Endodermal cell (in vitro differentiated cells): ENCODE data around the gene ACACA. TPM values are rescaled to one million over a fixed set of nuclear protein-coding genes. Genes with fewer than 3 reads are reported as not detected.

Source experiments
- DNase-seq: peaks from one replicate; pipeline ENCODE4 v3.0.0-alpha.2; 2017
- H3K27ac ChIP-seq: 2 replicates; pipeline ENCODE4 v1.5.1; 2013; ENCODE audit warnings: mild to moderate bottlenecking, low read depth, low read length, moderate library complexity
- H3K27me3 ChIP-seq: 2 replicates; pipeline ENCODE4 v1.6.1; 2013; ENCODE audit warnings: mild to moderate bottlenecking, low read length, moderate library complexity; ENCODE audit not compliant: insufficient read depth, control insufficient read depth, poor library complexity, severe bottlenecking
- H3K36me3 ChIP-seq: 2 replicates; pipeline ENCODE4 v1.7.0; 2013; ENCODE audit warnings: mild to moderate bottlenecking, low read length, moderate library complexity; ENCODE audit not compliant: control insufficient read depth, insufficient read depth
- H3K4me1 ChIP-seq: one replicate; pipeline ENCODE4 v1.7.0; 2013; ENCODE audit warnings: low read length; ENCODE audit not compliant: control insufficient read depth, insufficient read depth
- H3K4me3 ChIP-seq: 2 replicates; pipeline ENCODE4 v1.5.1; 2013; ENCODE audit warnings: mild to moderate bottlenecking, low read length, moderate library complexity
- H3K9ac ChIP-seq: 2 replicates; pipeline ENCODE4 v1.6.1; 2013; ENCODE audit warnings: mild to moderate bottlenecking, low read length, moderate library complexity; ENCODE audit not compliant: poor library complexity, severe bottlenecking; ENCODE audit errors: extremely low read depth
- H3K9me3 ChIP-seq: 2 replicates; pipeline ENCODE4 v1.6.1; 2013; ENCODE audit warnings: mild to moderate bottlenecking, low read length, moderate library complexity; ENCODE audit not compliant: control insufficient read depth
- H3K27ac Mint-ChIP-seq: 2 replicates; pipeline ENCODE4 v1.8.0; 2020; ENCODE audit warnings: mixed read lengths
- H3K27me3 Mint-ChIP-seq: 2 replicates; pipeline ENCODE4 v1.8.0; 2021; ENCODE audit warnings: mild to moderate bottlenecking, mixed read lengths; ENCODE audit not compliant: insufficient read depth
- H3K36me3 Mint-ChIP-seq: 2 replicates; pipeline ENCODE4 v1.8.0; 2020; ENCODE audit warnings: low read depth, mixed read lengths
- H3K4me1 Mint-ChIP-seq: 2 replicates; pipeline ENCODE4 v1.8.0; 2020; ENCODE audit warnings: mixed read lengths
- H3K4me3 Mint-ChIP-seq: 2 replicates; pipeline ENCODE4 v1.8.0; 2020; ENCODE audit warnings: mild to moderate bottlenecking, moderate library complexity, mixed read lengths
- H3K9me3 Mint-ChIP-seq: 2 replicates; pipeline ENCODE4 v1.8.0; 2020; ENCODE audit warnings: mild to moderate bottlenecking, mixed read lengths
- CTCF ChIP-seq: fragments of 200-600 bp; sonication (generic); conservative IDR thresholded peaks from 2 replicates; pipeline ENCODE4 v1.5.0; 2021; ENCODE audit warnings: antibody characterized with exemption, mild to moderate bottlenecking
- WGBS, 2 experiments: methylation state at CpG; one replicate each; pipeline versions ENCODE4 v1.1.5 to v1.1.7; 2013; ENCODE audit warnings: missing lambda C conversion rate in 2 of 2, mixed read lengths in 1 of 2; ENCODE audit not compliant: insufficient coverage in 1 of 2, insufficient read length in 1 of 2; 5-methylcytosine and 5-hydroxymethylcytosine counted together
- total RNA-seq, 2 donors: library from RNA; stranded (reverse); fragmentation: NEBNext Ultra II Directional in 1 of 2; extraction: Animal tissue kit (Norgen Biotek cat#: 25700) in 1 of 2; gene quantifications; 2 replicates in 1 of 2; 3 replicates in 1 of 2; pipeline ENCODE4 v1.2.1, GENCODE V29; 2021

The ACACA gene
- total RNA-seq, 2 donors from 2014 or later: 66.7 to 68.6 TPM

- WGBS, 2 experiments: 97% methylated on average over 3 of the region's 3 CpGs; no CpG with 5 or more reads in 1 of the 2 experiments
- Histone ChIP-seq H3K9ac (no peak overlapping the region), H3K36me3 (peaks cover 25% of the 10 kb centered on the region), H3K27ac (no peak overlapping the region), H3K4me3 (no peak overlapping the region), H3K9me3 (no peaks in the 10 kb centered on the region), H3K27me3 (no peaks in the 10 kb centered on the region), H3K4me1 (no peaks in the 10 kb centered on the region)
- no peak overlapping the region for H3K27ac Mint-ChIP-seq
- no peak overlapping the region for H3K4me3 Mint-ChIP-seq
- peaks cover 25% of the 10 kb centered on the region for H3K36me3 Mint-ChIP-seq
- no peaks in the 10 kb centered on the region for H3K9me3 Mint-ChIP-seq
- no peak for TF ChIP-seq CTCF
- DNase-seq: no peak
- H3K27me3 Mint-ChIP-seq: no peaks in the 10 kb centered on the region
- no peaks in the 10 kb centered on the region for H3K4me1 Mint-ChIP-seq
These were observed 67.8 kb downstream of the ACACA start for GRCh38 chr17:37338847-37339246.

DNA sequence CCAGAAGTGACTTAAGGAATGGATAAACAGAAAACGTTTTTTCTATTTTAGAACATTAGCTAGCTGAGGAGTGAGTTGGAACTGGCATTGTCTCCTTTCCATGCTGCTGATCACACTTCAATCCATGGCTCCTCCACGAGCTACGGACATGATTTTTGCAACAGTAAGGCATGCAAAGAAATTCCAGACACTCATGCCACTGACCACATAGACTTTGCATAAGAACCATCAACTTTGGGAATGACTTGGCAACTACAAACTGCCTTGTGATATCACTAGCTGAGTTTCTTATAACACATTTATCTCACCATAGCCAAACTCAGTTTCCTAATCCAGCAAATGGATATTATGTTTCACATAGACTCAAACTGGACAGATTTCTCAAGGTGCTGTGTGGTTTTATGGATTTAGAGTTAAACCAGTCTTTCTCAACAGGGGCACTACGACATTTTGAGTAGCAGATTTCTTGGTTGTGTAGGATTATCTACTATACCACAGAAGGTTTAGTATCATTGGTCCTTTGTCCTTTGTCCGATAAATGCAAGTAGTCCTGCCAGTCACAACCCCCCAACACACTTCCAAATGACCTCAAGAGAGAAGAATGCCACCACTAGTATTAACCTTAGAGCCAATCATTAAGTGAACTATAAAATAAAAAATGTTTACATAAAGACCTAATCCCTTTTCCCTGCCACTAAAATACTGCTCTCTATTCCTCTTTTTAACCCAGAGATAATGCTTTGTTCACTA lies 79.1 kb downstream of the ACACA start:
- H3K4me1 Mint-ChIP-seq: no peaks in the 10 kb centered on the region
- Histone ChIP-seq H3K36me3 (peaks cover 49% of the 10 kb centered on the region), H3K9me3 (no peaks in the 10 kb centered on the region), H3K4me3 (no peak overlapping the region), H3K27ac (no peak overlapping the region), H3K4me1 (no peaks in the 10 kb centered on the region), H3K9ac (no peak overlapping the region), H3K27me3 (no peaks in the 10 kb centered on the region)
- DNase-seq: peak; percentile 16
- WGBS, 2 experiments: 96 to 98% methylated on average over 4 to 5 of the region's 5 CpGs
- no peak for TF ChIP-seq CTCF
- H3K9me3 Mint-ChIP-seq: no peaks in the 10 kb centered on the region
- peaks cover 45% of the 10 kb centered on the region for H3K36me3 Mint-ChIP-seq
- no peak overlapping the region for H3K4me3 Mint-ChIP-seq
- no peaks in the 10 kb centered on the region for H3K27me3 Mint-ChIP-seq
- H3K27ac Mint-ChIP-seq: peak overlapping the region; percentile 18

GRCh38 chr17:37322826-37323561 lies 83.6 kb downstream of the ACACA start:
- no peak for DNase-seq
- TF ChIP-seq CTCF: no peak
- no peak overlapping the region for H3K27ac Mint-ChIP-seq

More at GRCh38 chr17:37322826-37323561, 83.6 kb downstream of the ACACA start:
- H3K9ac ChIP-seq: no peak overlapping the region
- no peak overlapping the region for H3K27ac ChIP-seq
- H3K9me3 Mint-ChIP-seq: no peaks in the 10 kb centered on the region
- H3K4me3 ChIP-seq: no peak overlapping the region
- peaks cover 34% of the 10 kb centered on the region for H3K36me3 ChIP-seq
- no peaks in the 10 kb centered on the region for H3K27me3 ChIP-seq
- H3K36me3 Mint-ChIP-seq: peaks cover 45% of the 10 kb centered on the region
- no peaks in the 10 kb centered on the region for H3K4me1 ChIP-seq
- H3K4me3 Mint-ChIP-seq: no peak overlapping the region
- H3K9me3 ChIP-seq: no peaks in the 10 kb centered on the region
- no peaks in the 10 kb centered on the region for H3K27me3 Mint-ChIP-seq
- 93 to 97% methylated on average over 3 to 6 of the region's 7 CpGs for WGBS, 2 experiments
- no peaks in the 10 kb centered on the region for H3K4me1 Mint-ChIP-seq
